IPS-11a (cell line): ENCODE measurements around the gene TFDP3.

Source experiments
- H3K4me3 ChIP-seq: one replicate; pipeline ENCODE4 v1.5.1; 2013; ENCODE audit warnings: low read depth, low read length, control low read depth

Gene TFDP3, protein sequence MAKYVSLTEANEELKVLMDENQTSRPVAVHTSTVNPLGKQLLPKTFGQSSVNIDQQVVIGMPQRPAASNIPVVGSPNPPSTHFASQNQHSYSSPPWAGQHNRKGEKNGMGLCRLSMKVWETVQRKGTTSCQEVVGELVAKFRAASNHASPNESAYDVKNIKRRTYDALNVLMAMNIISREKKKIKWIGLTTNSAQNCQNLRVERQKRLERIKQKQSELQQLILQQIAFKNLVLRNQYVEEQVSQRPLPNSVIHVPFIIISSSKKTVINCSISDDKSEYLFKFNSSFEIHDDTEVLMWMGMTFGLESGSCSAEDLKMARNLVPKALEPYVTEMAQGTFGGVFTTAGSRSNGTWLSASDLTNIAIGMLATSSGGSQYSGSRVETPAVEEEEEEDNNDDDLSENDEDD

GRCh38 chrX:133218329-133218728 is at the start of gene TFDP3:
Gene TFDP3, minus strand, starts transcription at chrX:133218354. Its CDS starts 95 bp downstream, at chrX:133218259.
- no peak within 1 kb of the TSS for H3K4me3 ChIP-seq

DNA sequence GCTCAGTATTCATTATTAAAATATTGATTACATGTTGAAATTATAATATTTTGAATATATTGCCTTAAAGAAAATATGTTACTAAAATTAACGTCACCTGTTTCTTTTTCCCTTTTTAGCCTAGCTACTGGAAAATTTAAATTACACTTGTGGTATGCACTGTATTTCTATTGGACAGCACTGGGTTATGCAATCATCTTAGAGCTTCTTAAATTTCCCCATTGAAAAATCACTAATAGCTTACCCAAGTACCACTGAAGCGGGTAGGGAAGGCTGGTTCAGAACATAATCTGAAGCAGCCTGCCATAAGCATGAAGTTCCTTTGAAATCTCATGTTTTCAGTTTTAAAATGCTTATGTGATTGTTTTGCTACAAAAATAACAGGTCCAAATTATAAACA is 49.5 kb upstream of the TFDP3 start:
- H3K4me3 ChIP-seq: no peak overlapping the region

- no peak overlapping the region for H3K4me3 ChIP-seq
Observed at GRCh38 chrX:133265331-133265730, 47.2 kb upstream of the TFDP3 start.

DNA sequence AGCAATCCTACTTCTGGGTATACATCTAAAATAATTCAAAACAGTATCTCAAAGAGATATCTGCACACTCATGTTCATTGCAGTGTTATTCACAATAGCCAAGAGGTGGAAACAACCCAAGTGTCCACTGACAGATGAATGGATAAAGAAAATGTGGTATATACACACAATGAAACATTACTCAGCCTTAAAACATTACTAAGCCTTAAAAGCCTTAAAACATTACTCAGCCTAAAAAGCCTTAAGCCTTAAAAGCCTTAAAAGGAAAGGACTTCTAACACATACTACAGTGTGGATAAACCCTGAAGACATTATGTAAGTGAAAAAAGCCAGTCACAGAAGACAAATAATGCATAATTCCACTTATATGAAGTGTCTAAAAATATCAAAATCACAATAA is 40.3 kb upstream of the TFDP3 start:
- no peak overlapping the region for H3K4me3 ChIP-seq

DNA sequence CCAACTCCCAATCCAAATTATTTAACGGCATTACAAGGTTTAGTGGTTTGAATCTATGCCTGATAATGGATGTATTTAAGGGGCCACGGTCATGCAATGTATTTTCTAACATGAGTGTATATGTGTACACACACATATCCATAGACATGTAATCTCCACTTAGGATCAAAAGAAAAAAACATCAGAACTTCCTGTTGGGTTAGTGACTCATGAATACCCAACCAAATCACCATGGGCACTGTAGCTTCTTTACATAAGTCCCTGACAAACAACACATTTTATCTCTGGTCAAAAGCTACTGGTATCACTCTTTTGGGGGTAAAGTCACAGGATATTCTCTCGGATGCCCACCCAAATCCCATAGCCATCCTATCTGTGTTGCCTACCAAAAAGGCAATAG is 36.5 kb upstream of the TFDP3 start:
- H3K4me3 ChIP-seq: no peak overlapping the region

GRCh38 chrX:133251204-133251603 is 33.0 kb upstream of the TFDP3 start:
- H3K4me3 ChIP-seq: no peak overlapping the region

DNA sequence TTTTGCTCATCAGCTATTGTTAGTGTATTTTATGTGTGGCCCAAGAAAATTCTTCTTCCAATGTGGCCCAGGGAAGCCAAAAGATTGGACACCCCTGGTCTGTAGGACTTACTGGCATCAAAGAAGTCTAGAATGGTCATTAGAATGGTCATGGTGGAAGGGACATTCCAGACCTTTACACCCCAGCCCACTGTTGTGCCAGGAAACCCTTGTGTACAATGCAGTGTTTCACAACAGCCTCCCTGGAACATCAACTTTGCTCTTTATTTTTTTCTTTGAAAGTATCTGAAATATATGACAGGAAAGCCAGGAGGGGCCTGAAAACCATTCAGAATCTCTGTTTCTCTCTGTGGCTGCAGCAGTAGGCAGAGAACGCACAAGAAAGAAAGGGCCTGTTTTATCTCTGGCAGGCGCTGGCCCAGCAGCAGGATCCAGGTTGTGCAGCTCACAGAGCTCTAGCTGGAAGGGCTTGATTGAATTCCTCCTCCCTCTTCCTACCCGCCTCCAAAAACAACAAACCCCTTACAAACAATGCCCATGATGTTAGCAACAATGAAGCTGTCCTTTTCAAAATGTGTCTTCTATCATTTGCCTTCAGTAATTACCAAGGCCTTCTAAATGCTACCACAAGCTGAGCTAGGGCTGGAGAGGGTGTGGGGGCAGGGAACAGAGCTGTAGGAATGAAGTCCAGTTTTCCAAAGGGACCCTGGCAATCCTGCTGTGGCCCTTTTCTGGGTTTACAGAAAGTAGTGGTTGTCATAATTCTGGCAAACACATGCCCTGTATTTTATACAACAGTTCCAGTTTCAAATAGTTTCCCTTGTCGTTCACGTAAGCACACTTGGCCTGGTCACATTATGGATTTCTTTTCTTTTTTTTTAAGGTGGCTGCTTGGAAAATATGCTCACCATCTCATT is 32.3 kb upstream of the TFDP3 start:
- H3K4me3 ChIP-seq: no peak overlapping the region

GRCh38 chrX:133249266-133250058 is 31.3 kb upstream of the TFDP3 start:
- no peak overlapping the region for H3K4me3 ChIP-seq

GRCh38 chrX:133248177-133248576 is 30.0 kb upstream of the TFDP3 start:
- no peak overlapping the region for H3K4me3 ChIP-seq

DNA sequence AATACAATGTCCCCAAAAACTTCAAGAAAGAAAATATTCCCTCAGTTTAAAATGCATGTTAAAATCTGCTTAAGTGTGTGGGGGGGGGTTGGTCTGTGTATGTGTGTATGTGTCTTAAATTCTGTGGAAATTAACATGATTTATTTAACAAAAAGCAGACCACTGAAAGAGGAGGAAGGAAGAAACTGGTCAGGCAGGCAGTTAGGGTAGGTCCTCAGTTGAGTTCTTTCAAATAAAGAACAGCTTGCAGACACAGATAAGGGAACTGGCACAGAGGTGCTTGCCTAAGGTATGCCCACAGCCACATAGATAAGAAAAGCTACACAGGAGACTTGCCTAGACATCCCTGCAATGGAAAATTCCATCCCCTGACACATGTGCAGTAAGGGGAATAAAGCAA is 28.8 kb upstream of the TFDP3 start:
- H3K4me3 ChIP-seq: no peak overlapping the region

DNA sequence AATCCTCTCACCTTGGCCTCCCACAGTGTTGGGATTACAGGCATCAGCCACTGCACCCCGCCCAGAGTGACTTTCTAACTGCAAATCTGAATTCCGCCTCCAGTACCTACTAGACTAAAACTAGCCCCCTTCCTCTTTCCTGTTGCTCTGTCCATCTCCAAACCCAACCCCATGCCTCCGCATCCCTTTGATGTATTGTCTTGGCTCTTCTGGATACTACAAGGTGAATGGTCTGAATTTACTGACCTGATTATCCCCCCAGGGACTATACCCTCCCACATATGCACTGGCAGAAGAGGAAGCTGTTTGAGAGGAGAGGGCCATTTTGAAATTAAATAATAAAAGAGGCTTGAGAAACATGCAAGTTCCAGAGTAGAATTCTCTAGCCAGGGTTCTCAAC is 17.7 kb upstream of the TFDP3 start:
- H3K4me3 ChIP-seq: no peak overlapping the region

- H3K4me3 ChIP-seq: no peak overlapping the region
Observed at GRCh38 chrX:133232331-133232730, 14.2 kb upstream of the TFDP3 start.

- no peak overlapping the region for H3K4me3 ChIP-seq
Observed at GRCh38 chrX:133229361-133229760, 11.2 kb upstream of the TFDP3 start.

DNA sequence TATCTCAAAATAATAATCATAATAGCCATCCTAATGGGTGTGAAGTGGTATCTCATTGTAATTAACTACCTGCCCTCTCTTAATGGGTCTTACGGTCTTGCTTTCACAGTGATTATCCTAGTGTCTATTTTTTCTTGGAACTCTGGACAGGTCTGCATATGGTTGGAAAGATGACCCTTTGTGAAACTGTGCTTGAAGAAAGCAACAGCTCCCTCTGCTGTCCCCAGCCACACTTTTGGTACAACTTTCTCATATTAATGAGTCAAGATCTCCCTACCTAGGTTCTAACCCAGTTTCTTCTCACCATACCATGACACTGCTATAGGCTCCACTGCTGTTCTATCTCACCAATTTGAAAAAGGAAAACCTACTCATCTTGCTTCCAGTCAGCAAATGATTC is 2.4 kb downstream of the TFDP3 start:
- H3K4me3 ChIP-seq: no peak overlapping the region

DNA sequence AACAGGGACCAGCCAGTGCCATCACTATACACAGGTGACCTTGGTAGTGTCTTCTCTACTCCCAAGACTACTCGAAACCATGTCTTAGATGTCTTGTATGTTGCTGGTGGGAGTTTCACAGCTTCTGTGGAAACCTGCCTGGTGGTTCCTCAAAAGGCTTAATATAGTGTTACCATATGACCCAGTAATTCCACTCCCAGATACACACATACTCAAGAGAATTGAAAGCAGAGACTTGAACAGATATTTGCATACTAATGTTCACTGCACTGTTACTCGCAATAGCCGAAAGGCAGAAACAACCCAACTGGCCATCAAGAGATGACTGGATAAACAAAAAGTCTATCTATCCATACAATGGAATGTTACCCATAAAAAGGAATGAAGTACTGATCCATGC is 3.1 kb downstream of the TFDP3 start:
- H3K4me3 ChIP-seq: no peak overlapping the region

DNA sequence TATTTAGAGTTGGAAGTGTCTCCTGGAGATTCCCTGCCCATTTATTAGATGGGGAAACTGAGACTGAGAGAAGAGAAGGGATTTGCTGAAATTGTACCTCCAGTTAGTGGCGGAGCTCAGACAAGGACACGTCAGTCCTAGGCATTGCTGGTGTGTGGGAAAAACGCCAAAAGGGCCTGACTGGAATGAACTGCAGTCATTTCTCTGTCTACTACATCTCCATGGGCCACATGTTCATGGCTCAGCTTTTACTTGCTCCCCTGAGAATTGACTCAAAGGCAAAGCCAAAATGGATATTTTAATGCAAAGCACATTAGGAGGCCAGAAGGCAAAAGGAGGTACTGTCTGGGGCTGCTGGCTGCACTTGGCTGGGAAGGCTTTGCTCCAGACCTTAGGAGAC is 3.9 kb downstream of the TFDP3 start:
- H3K4me3 ChIP-seq: no peak overlapping the region

- no peak overlapping the region for H3K4me3 ChIP-seq
Observed at GRCh38 chrX:133213117-133213516, 5.0 kb downstream of the TFDP3 start.

- H3K4me3 ChIP-seq: no peak overlapping the region
Observed at GRCh38 chrX:133207751-133208150, 10.4 kb downstream of the TFDP3 start.

DNA sequence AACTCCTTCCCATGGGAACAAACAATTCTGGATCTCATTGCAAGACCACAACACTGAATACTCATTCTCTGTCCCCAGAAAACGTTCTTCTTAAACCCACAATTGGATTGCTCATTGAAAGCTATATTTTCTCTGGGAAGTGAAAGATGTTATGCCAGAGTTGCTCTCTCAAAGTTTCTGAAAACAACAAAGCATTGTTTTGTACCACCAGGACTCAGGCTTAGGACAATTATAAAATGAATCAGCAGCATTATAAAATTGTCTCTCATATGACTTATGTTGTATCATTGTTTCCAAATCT is 26.5 kb downstream of the TFDP3 start:
- no peak overlapping the region for H3K4me3 ChIP-seq

- no peak overlapping the region for H3K4me3 ChIP-seq
Observed at GRCh38 chrX:133190877-133191738, 27.0 kb downstream of the TFDP3 start.
